Measurements from ENCODE around the gene NTRK2. TPM values are rescaled to one million over a fixed set of nuclear protein-coding genes. Genes with fewer than 3 reads are reported as not detected.

Gene NTRK2
- total RNA-seq, 1 experiment from 2014 or later, result not detected

GRCh38 chr9:84832453-84832852, 162.9 kb downstream of the NTRK2 start:
- RAD21 ChIA-PET (ENCODE audit: low non-redundant PET in 1 of 2, low total read pairs in 2 of 2, uncharacterized antibody in 2 of 2, unreplicated experiment in 2 of 2), result no interaction called here
- Histone ChIP-seq H3K79me2 (ENCODE audit: insufficient read depth, low read length) (no peaks in the 10 kb centered on the region), H3K27me3 (ENCODE audit: insufficient read depth, low read length) (peaks cover 7% of the 10 kb centered on the region; the same call in 1 of the 2 replicates)

GRCh38 chr9:84834426-84834825, 164.9 kb downstream of the NTRK2 start:
- ATAC-seq, result no peak
- intact Hi-C loops (cut with micrococcal nuclease), result no loop called here
- DNase-seq (ENCODE audit: low read depth, low spot score), result no peak
- Histone ChIP-seq H3K9me2 (ENCODE audit: insufficient read depth) (no peaks in the 10 kb centered on the region), H3K4me2 (ENCODE audit: low read length) (no peak overlapping the region), H3K79me2 (ENCODE audit: insufficient read depth, low read length) (no peaks in the 10 kb centered on the region), H2AFZ (ENCODE audit: low read depth, low read length, poor library complexity, severe bottlenecking) (no peak overlapping the region), H3K4me1 (ENCODE audit: control insufficient read depth in 1 of 2, insufficient read depth in 2 of 2, low read length in 2 of 2) (no peaks in the 10 kb centered on the region), H3K36me3 (ENCODE audit: control insufficient read depth in 1 of 2, insufficient read depth in 2 of 2, low read length in 2 of 2) (no peaks in the 10 kb centered on the region), H3K9me3 (ENCODE audit: control insufficient read depth in 1 of 2, insufficient read depth in 1 of 2, low read depth in 1 of 2, low read length in 2 of 2) (no peaks in the 10 kb centered on the region), H4K20me1 (ENCODE audit: insufficient read depth) (no peaks in the 10 kb centered on the region), H3K27me3 (ENCODE audit: insufficient read depth, low read length) (peaks cover 7% of the 10 kb centered on the region; the same call in 1 of the 2 replicates), H3K4me3 (replicated peaks in 1 of 2; ENCODE audit: low read depth in 1 of 2, low read length in 2 of 2) (no peak overlapping the region), H3K27ac (ENCODE audit: low read depth, low read length) (no peak overlapping the region), H3K9ac (ENCODE audit: low read length) (no peak overlapping the region)
- no peak for TF ChIP-seq SP1 (IDR thresholded peaks at IDR 0.05; ENCODE audit: low read depth)
- no peak for TF ChIP-seq RAD21 (IDR thresholded peaks at IDR 0.05; ENCODE audit: low read depth)
- TF ChIP-seq CTCF (IDR thresholded peaks at IDR 0.05 in 2 of 3, conservative IDR thresholded peaks at IDR 0.05 in 1 of 3; ENCODE audit: borderline replicate concordance in 1 of 3, insufficient read depth in 1 of 3, low read depth in 2 of 3, low read length in 2 of 3), result no peak
- TF ChIP-seq ZBTB33 (IDR thresholded peaks at IDR 0.05; ENCODE audit: extremely low read depth, insufficient replicate concordance, low read length), result no peak
- ChIA-PET CTCF (no interaction called here), POLR2A (no interaction called here), RAD21 (ENCODE audit: low non-redundant PET in 1 of 2, low total read pairs in 2 of 2, uncharacterized antibody in 2 of 2, unreplicated experiment in 2 of 2) (no interaction called here)
- BruUV-seq (replicated peaks), result no TSS peak

More at GRCh38 chr9:84832453-84832852, 162.9 kb downstream of the NTRK2 start:
- ChIA-PET CTCF (no interaction called here), POLR2A (no interaction called here)
- intact Hi-C loops (cut with micrococcal nuclease), result no loop called here
- no peak overlapping the region for H2AFZ ChIP-seq (ENCODE audit: low read depth, low read length, poor library complexity, severe bottlenecking)
- no peaks in the 10 kb centered on the region for H3K4me1 ChIP-seq (ENCODE audit: control insufficient read depth in 1 of 2, insufficient read depth in 2 of 2, low read length in 2 of 2)
- no peaks in the 10 kb centered on the region for H3K9me2 ChIP-seq (ENCODE audit: insufficient read depth)
- no TSS peak for BruUV-seq (replicated peaks)
- no peaks in the 10 kb centered on the region for H3K9me3 ChIP-seq (ENCODE audit: control insufficient read depth in 1 of 2, insufficient read depth in 1 of 2, low read depth in 1 of 2, low read length in 2 of 2)
- H3K4me3 ChIP-seq (replicated peaks in 1 of 2; ENCODE audit: low read depth in 1 of 2, low read length in 2 of 2), result no peak overlapping the region
- no peak for ATAC-seq
- H4K20me1 ChIP-seq (ENCODE audit: insufficient read depth), result no peaks in the 10 kb centered on the region
- no peak for DNase-seq (ENCODE audit: low read depth, low spot score)
- no peaks in the 10 kb centered on the region for H3K36me3 ChIP-seq (ENCODE audit: control insufficient read depth in 1 of 2, insufficient read depth in 2 of 2, low read length in 2 of 2)
- no peak overlapping the region for H3K4me2 ChIP-seq (ENCODE audit: low read length)
- H3K9ac ChIP-seq (ENCODE audit: low read length), result no peak overlapping the region
- no peak overlapping the region for H3K27ac ChIP-seq (ENCODE audit: low read depth, low read length)
- TF ChIP-seq POLR2AphosphoS5 (IDR thresholded peaks at IDR 0.05; ENCODE audit: low read depth, low read length), result no peak
- TF ChIP-seq EGR1 (IDR thresholded peaks at IDR 0.05; ENCODE audit: low read depth), result no peak
- no peak for TF ChIP-seq CTCF (IDR thresholded peaks at IDR 0.05 in 2 of 3, conservative IDR thresholded peaks at IDR 0.05 in 1 of 3; ENCODE audit: borderline replicate concordance in 1 of 3, insufficient read depth in 1 of 3, low read depth in 2 of 3, low read length in 2 of 3)

Measured in HCT116 (cell line).